ENCODE results near the gene CD300C. TPM values are rescaled to one million over a fixed set of nuclear protein-coding genes. Genes with fewer than 3 reads are reported as not detected.

The CD300C gene
- total RNA-seq, 1 donor from 2014 or later: 0.27 TPM

DNA sequence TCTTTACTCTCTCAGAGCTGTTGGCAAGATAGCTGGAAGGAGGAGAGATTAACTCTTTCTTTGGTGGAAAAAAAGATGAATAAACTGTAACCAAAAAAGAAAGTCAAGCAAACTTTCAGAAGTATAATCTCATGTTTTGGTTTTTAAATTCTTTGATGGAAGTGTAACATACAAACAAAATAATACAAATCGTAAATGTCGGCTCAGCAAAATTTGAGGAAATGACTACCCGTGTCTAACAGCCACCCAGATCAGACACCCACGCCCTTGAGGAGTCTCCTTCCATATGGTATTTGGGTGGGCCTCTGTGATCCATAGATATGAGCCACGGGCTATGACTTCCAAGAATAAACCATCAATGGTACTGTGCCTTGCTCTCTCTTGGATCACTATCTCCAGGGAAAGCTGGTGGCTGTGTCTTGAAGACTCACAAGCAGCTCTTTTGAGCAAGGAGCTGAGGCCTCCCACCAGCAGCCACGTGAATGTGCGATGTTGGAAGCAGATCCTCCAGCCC lies 9.6 kb upstream of the CD300C start:
- Mint-ChIP-seq H3K27ac (ENCODE audit: unreplicated experiment) (no peak overlapping the region), H3K9me3 (ENCODE audit: unreplicated experiment) (peaks cover 7% of the 10 kb centered on the region), H3K27me3 (ENCODE audit: low read depth, unreplicated experiment) (peaks cover 49% of the 10 kb centered on the region), H3K4me3 (ENCODE audit: unreplicated experiment) (no peak overlapping the region), H3K36me3 (ENCODE audit: low read depth, unreplicated experiment) (peaks cover 3% of the 10 kb centered on the region), H3K4me1 (ENCODE audit: low read depth, unreplicated experiment) (peaks cover 2% of the 10 kb centered on the region)
- Histone ChIP-seq H3K27me3 (ENCODE audit: insufficient read depth, low read length) (peaks cover 8% of the 10 kb centered on the region), H4K20me1 (ENCODE audit: insufficient read depth, low read length) (no peaks in the 10 kb centered on the region), H3K4me1 (ENCODE audit: insufficient read depth, low read length) (no peaks in the 10 kb centered on the region), H2AFZ (ENCODE audit: low read depth, low read length) (no peak overlapping the region), H3K9me3 (ENCODE audit: insufficient read depth, low read depth, low read length) (peaks cover 3% of the 10 kb centered on the region), H3K36me3 (ENCODE audit: insufficient read depth, low read length) (no peaks in the 10 kb centered on the region), H3K27ac (ENCODE audit: low read depth, low read length) (no peak overlapping the region), H3K79me2 (ENCODE audit: insufficient read depth, low read length) (no peaks in the 10 kb centered on the region), H3K9ac (ENCODE audit: low read length) (no peak overlapping the region), H3K4me2 (ENCODE audit: low read length) (no peak overlapping the region), H3K4me3 (ENCODE audit: insufficient read depth, low read depth, low read length) (no peak overlapping the region)
- no peak for DNase-seq (ENCODE audit: low read depth)
- no peak for TF ChIP-seq EZH2 (IDR thresholded peaks at IDR 0.05; ENCODE audit: insufficient read depth, low read length)
- TF ChIP-seq, protein P1, sequence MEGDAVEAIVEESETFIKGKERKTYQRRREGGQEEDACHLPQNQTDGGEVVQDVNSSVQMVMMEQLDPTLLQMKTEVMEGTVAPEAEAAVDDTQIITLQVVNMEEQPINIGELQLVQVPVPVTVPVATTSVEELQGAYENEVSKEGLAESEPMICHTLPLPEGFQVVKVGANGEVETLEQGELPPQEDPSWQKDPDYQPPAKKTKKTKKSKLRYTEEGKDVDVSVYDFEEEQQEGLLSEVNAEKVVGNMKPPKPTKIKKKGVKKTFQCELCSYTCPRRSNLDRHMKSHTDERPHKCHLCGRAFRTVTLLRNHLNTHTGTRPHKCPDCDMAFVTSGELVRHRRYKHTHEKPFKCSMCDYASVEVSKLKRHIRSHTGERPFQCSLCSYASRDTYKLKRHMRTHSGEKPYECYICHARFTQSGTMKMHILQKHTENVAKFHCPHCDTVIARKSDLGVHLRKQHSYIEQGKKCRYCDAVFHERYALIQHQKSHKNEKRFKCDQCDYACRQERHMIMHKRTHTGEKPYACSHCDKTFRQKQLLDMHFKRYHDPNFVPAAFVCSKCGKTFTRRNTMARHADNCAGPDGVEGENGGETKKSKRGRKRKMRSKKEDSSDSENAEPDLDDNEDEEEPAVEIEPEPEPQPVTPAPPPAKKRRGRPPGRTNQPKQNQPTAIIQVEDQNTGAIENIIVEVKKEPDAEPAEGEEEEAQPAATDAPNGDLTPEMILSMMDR (IDR thresholded peaks at IDR 0.05; ENCODE audit: insufficient read depth, low read depth, low read length): no peak
- FAIRE-seq: no peak

DNA sequence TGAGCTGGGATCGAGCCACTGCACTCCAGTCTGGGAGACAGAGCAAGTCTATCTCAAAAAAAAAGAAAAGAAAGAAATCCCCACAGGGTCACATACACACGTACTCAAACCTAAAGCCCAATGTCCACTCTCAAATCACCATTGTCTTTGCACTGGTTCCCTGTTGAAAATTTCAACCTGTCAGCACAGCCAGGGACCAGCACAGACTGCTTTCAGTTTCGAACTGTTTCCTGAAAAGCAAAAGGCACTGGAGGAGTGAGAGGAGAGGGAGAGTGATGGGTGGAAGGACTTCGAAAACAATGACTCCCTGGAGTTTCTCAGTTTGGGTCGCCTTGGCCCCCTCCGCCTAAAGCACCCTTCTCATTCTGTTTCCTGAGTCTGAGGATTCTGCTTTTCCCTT lies 9.0 kb upstream of the CD300C start:
- FAIRE-seq (no peak), DNase-seq (ENCODE audit: low read depth) (no peak)
- Mint-ChIP-seq H3K4me3 (ENCODE audit: unreplicated experiment) (no peak overlapping the region), H3K9me3 (ENCODE audit: unreplicated experiment) (peaks cover 7% of the 10 kb centered on the region), H3K36me3 (ENCODE audit: low read depth, unreplicated experiment) (peaks cover 3% of the 10 kb centered on the region), H3K27ac (ENCODE audit: unreplicated experiment) (no peak overlapping the region), H3K27me3 (ENCODE audit: low read depth, unreplicated experiment) (peaks cover 48% of the 10 kb centered on the region), H3K4me1 (ENCODE audit: low read depth, unreplicated experiment) (peaks cover 2% of the 10 kb centered on the region)
- Histone ChIP-seq H3K36me3 (ENCODE audit: insufficient read depth, low read length) (no peaks in the 10 kb centered on the region), H3K27ac (ENCODE audit: low read depth, low read length) (no peak overlapping the region), H4K20me1 (ENCODE audit: insufficient read depth, low read length) (no peaks in the 10 kb centered on the region), H2AFZ (ENCODE audit: low read depth, low read length) (no peak overlapping the region), H3K9me3 (ENCODE audit: insufficient read depth, low read depth, low read length) (peaks cover 3% of the 10 kb centered on the region), H3K9ac (ENCODE audit: low read length) (no peak overlapping the region), H3K4me3 (ENCODE audit: insufficient read depth, low read depth, low read length) (no peak overlapping the region), H3K4me1 (ENCODE audit: insufficient read depth, low read length) (no peaks in the 10 kb centered on the region), H3K4me2 (ENCODE audit: low read length) (no peak overlapping the region), H3K27me3 (ENCODE audit: insufficient read depth, low read length) (peaks cover 8% of the 10 kb centered on the region), H3K79me2 (ENCODE audit: insufficient read depth, low read length) (no peaks in the 10 kb centered on the region)
- TF ChIP-seq, protein P1 (IDR thresholded peaks at IDR 0.05; ENCODE audit: insufficient read depth, low read depth, low read length): no peak
- no peak for TF ChIP-seq EZH2 (IDR thresholded peaks at IDR 0.05; ENCODE audit: insufficient read depth, low read length)

DNA sequence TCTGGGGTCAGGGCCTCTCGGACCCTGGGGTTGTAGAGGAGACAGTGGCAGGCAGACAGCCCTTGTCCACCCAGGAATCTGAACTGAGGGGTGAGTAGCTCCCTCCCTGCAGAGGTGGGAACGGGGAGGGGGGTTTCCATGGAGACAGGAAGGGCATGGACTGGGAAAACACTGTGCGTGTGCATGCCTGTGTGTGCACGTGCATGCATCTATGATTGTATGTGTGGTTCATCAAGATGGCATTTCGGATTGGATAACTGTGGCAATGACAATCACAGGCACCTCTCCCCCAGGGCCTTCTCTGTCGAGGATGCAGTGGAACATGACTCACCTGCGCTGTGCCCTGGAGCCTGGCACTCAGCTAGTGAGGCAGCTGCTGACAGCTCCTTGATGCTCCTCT lies 6.1 kb upstream of the CD300C start:
- Histone ChIP-seq H3K4me3 (ENCODE audit: insufficient read depth, low read depth, low read length) (no peak overlapping the region), H3K27ac (ENCODE audit: low read depth, low read length) (no peak overlapping the region), H3K4me2 (ENCODE audit: low read length) (no peak overlapping the region), H3K4me1 (ENCODE audit: insufficient read depth, low read length) (no peaks in the 10 kb centered on the region), H3K9ac (ENCODE audit: low read length) (no peak overlapping the region), H2AFZ (ENCODE audit: low read depth, low read length) (no peak overlapping the region), H3K79me2 (ENCODE audit: insufficient read depth, low read length) (no peaks in the 10 kb centered on the region), H3K9me3 (ENCODE audit: insufficient read depth, low read depth, low read length) (no peaks in the 10 kb centered on the region), H3K36me3 (ENCODE audit: insufficient read depth, low read length) (no peaks in the 10 kb centered on the region), H3K27me3 (ENCODE audit: insufficient read depth, low read length) (no peaks in the 10 kb centered on the region), H4K20me1 (ENCODE audit: insufficient read depth, low read length) (no peaks in the 10 kb centered on the region)
- H3K27ac Mint-ChIP-seq (ENCODE audit: unreplicated experiment): no peak overlapping the region
- FAIRE-seq: no peak
- TF ChIP-seq, protein P1 (IDR thresholded peaks at IDR 0.05; ENCODE audit: insufficient read depth, low read depth, low read length): no peak
- TF ChIP-seq EZH2 (IDR thresholded peaks at IDR 0.05; ENCODE audit: insufficient read depth, low read length): no peak
- DNase-seq (ENCODE audit: low read depth): no peak
- peaks cover 9% of the 10 kb centered on the region for H3K4me1 Mint-ChIP-seq (ENCODE audit: low read depth, unreplicated experiment)
- no peak overlapping the region for H3K4me3 Mint-ChIP-seq (ENCODE audit: unreplicated experiment)
- peaks cover 7% of the 10 kb centered on the region for H3K9me3 Mint-ChIP-seq (ENCODE audit: unreplicated experiment)
- H3K27me3 Mint-ChIP-seq (ENCODE audit: low read depth, unreplicated experiment): peaks cover 51% of the 10 kb centered on the region
- peaks cover 3% of the 10 kb centered on the region for H3K36me3 Mint-ChIP-seq (ENCODE audit: low read depth, unreplicated experiment)

Measured in astrocyte (in vitro differentiated cells and primary cell).